ENCODE results near the gene PPM1L. TPM values are rescaled to one million over a fixed set of nuclear protein-coding genes. Genes with fewer than 3 reads are reported as not detected.

Gene PPM1L
- total and polyA plus RNA-seq, 7 experiments from 2014 or later = 0.48 to 19.1 (median 5.3) TPM

DNA sequence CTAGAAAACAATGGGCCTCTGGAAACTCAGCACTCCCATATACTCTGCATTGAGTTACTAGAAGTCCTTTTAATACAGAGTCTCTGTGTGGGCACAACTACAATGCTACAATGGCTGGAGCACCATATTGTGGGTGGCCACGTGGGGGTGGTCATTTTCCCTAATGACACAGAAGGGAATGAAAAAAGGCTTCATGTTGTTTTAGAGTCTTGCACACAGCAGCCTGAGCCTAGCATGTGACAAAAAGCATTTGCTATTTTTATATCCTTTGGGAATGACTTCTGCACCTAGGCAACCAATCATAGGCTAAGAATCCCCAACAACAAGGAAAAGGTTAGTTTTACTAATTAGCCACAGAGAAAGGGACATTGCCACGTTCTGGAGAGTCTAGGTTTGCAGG lies 120.6 kb downstream of the PPM1L start:
- no peaks in the 10 kb centered on the region for H3K4me1 Mint-ChIP-seq
- Histone ChIP-seq H3K27me3 (ENCODE audit: control insufficient read depth in 2 of 2, insufficient read depth in 2 of 2, low read length in 2 of 2) (no peaks in the 10 kb centered on the region), H3K27ac (ENCODE audit: low read depth, low read length) (no peak overlapping the region), H3K4me1 (ENCODE audit: control insufficient read depth in 2 of 2, insufficient read depth in 2 of 2, low read length in 2 of 2) (no peaks in the 10 kb centered on the region), H3K36me3 (ENCODE audit: control insufficient read depth in 2 of 3, insufficient read depth in 3 of 3, low read length in 3 of 3) (no peaks in the 10 kb centered on the region), H3K4me3 (ENCODE audit: low read length) (no peak overlapping the region), H3K9me3 (ENCODE audit: control insufficient read depth in 2 of 3, low read length in 3 of 3) (no peaks in the 10 kb centered on the region)
- no peak for ATAC-seq
- peaks cover 0 to 7% (median 3%) of the 10 kb centered on the region in 5 donors for H3K27me3 Mint-ChIP-seq
- ChIA-PET CTCF (no interaction called here), POLR2A (no interaction called here)
- H3K36me3 Mint-ChIP-seq = no peaks in the 10 kb centered on the region
- DNase-seq = no peak
- H3K9me3 Mint-ChIP-seq = peaks cover 0 to 13% (median 5%) of the 10 kb centered on the region in 11 donors
- H3K4me3 Mint-ChIP-seq = no peak overlapping the region
- intact Hi-C loops (cut with micrococcal nuclease) = no loop called here
- no peak overlapping the region for H3K27ac Mint-ChIP-seq

DNA sequence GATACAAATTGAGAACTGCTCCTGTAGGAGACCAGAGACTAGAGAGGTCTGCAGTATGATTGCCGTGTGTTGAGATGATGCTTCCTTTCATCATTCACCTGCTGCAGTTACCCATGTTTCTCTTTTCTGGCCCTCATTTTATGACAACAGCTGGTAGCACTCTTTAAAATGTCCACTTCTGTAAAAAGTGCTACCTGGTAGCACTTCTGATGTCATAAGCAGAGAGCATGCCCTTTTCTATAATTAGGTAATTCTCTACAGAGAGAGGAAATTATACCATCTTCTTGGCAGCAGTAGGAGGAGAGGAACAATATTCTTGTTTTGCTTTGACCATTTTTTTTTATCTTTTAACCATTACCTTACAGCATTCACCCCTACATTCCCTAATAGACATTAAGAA lies 123.8 kb downstream of the PPM1L start:
- CTCF ChIA-PET = no interaction called here
- DNase-seq = no peak
- Mint-ChIP-seq H3K9me3 (peaks cover 0 to 13% (median 5%) of the 10 kb centered on the region in 11 donors), H3K36me3 (no peaks in the 10 kb centered on the region), H3K4me3 (no peak overlapping the region), H3K27me3 (peaks cover 0 to 7% (median 3%) of the 10 kb centered on the region in 5 donors), H3K27ac (no peak overlapping the region), H3K4me1 (no peaks in the 10 kb centered on the region)
- POLR2A ChIA-PET = no interaction called here
- no peak for ATAC-seq
- Histone ChIP-seq H3K27me3 (ENCODE audit: control insufficient read depth in 2 of 2, insufficient read depth in 2 of 2, low read length in 2 of 2) (no peaks in the 10 kb centered on the region), H3K36me3 (ENCODE audit: control insufficient read depth in 2 of 3, insufficient read depth in 3 of 3, low read length in 3 of 3) (no peaks in the 10 kb centered on the region), H3K4me3 (ENCODE audit: low read length) (no peak overlapping the region), H3K4me1 (ENCODE audit: control insufficient read depth in 2 of 2, insufficient read depth in 2 of 2, low read length in 2 of 2) (no peaks in the 10 kb centered on the region), H3K9me3 (ENCODE audit: control insufficient read depth in 2 of 3, low read length in 3 of 3) (no peaks in the 10 kb centered on the region), H3K27ac (ENCODE audit: low read depth, low read length) (no peak overlapping the region)
- intact Hi-C loops (cut with micrococcal nuclease) = no loop called here

DNA sequence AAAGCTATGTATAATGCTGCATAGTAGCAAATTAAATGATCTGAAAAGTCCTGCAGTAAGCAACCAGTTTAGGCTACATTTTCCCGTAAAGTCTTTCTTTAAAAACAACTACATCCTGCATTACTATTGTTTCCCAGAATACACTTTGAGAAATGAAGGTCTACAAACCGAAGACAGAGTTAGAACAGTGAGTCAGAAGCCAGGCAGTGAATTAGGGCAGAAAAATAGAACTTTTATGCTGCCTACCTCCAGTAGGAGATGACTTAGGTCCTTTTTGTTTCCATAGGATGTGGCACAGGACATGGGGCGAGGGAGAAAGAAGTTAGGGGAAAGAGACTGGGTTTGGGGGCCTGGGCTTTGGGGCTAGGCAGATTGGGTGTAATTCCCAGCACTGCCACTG lies 127.3 kb downstream of the PPM1L start:
- intact Hi-C loops (cut with micrococcal nuclease) = no loop called here
- peaks cover 7 to 26% (median 10%) of the 10 kb centered on the region in 11 donors for H3K9me3 Mint-ChIP-seq
- ChIA-PET CTCF (no interaction called here), POLR2A (no interaction called here)
- no peak for DNase-seq
- Histone ChIP-seq H3K27ac (ENCODE audit: low read depth, low read length) (no peak overlapping the region), H3K27me3 (ENCODE audit: control insufficient read depth in 2 of 2, insufficient read depth in 2 of 2, low read length in 2 of 2) (no peaks in the 10 kb centered on the region), H3K9me3 (ENCODE audit: control insufficient read depth in 2 of 3, low read length in 3 of 3) (no peaks in the 10 kb centered on the region), H3K4me1 (ENCODE audit: control insufficient read depth in 2 of 2, insufficient read depth in 2 of 2, low read length in 2 of 2) (no peaks in the 10 kb centered on the region), H3K4me3 (ENCODE audit: low read length) (no peak overlapping the region), H3K36me3 (ENCODE audit: control insufficient read depth in 2 of 3, insufficient read depth in 3 of 3, low read length in 3 of 3) (no peaks in the 10 kb centered on the region)
- no peak overlapping the region for H3K4me3 Mint-ChIP-seq
- peaks cover 0 to 10% (median 5%) of the 10 kb centered on the region in 5 donors for H3K36me3 Mint-ChIP-seq
- no peak for ATAC-seq
- peaks cover 0 to 5% (median 3%) of the 10 kb centered on the region in 5 donors for H3K27me3 Mint-ChIP-seq
- H3K4me1 Mint-ChIP-seq = peaks cover 0 to 1% (median 0%) of the 10 kb centered on the region in 7 donors
- H3K27ac Mint-ChIP-seq = no peak overlapping the region

DNA sequence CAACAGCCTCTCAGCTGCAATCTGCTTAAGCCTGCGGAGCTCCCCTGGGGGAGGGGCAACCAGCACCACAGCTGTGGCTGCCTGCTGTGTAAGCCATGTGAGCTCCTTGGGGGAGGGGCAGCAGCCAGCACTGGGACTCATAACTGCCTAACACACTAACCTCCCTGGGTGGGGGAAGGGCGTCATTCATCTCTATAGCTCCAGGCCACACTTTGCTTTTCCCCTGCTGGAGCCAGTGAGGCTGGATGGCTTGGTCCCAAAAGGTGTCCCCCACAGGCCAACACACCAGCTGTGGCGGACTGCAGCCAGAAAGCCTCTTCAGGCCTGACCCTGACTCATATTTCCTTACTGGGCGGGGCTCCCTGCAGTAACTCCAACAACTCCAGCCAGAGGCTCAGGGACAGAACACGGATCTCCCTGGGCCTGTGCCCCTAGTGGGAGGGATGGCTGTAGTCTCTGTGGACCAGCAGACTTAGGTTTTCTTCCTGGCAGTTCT lies 129.8 kb downstream of the PPM1L start:
- Mint-ChIP-seq H3K9me3 (peaks cover 7 to 49% (median 17%) of the 10 kb centered on the region in 11 donors), H3K4me3 (no peak overlapping the region), H3K27ac (no peak overlapping the region), H3K36me3 (peaks cover 0 to 10% (median 5%) of the 10 kb centered on the region in 5 donors), H3K27me3 (peaks cover 0 to 5% (median 0%) of the 10 kb centered on the region in 5 donors), H3K4me1 (peaks cover 0 to 1% (median 0%) of the 10 kb centered on the region in 7 donors)
- ChIA-PET POLR2A (no interaction called here), CTCF (no interaction called here)
- H3K9me3 ChIP-seq (ENCODE audit: control insufficient read depth in 2 of 3, low read length in 3 of 3) = no peaks in the 10 kb centered on the region
- intact Hi-C loops (cut with micrococcal nuclease) = no loop called here
- H3K27me3 ChIP-seq (ENCODE audit: control insufficient read depth in 2 of 2, insufficient read depth in 2 of 2, low read length in 2 of 2) = no peaks in the 10 kb centered on the region
- H3K36me3 ChIP-seq (ENCODE audit: control insufficient read depth in 2 of 3, insufficient read depth in 3 of 3, low read length in 3 of 3) = no peaks in the 10 kb centered on the region
- no peak overlapping the region for H3K27ac ChIP-seq (ENCODE audit: low read depth, low read length)
- DNase-seq (no peak), ATAC-seq (no peak)
- no peaks in the 10 kb centered on the region for H3K4me1 ChIP-seq (ENCODE audit: control insufficient read depth in 2 of 2, insufficient read depth in 2 of 2, low read length in 2 of 2)
- H3K4me3 ChIP-seq (ENCODE audit: low read length) = no peak overlapping the region

DNA sequence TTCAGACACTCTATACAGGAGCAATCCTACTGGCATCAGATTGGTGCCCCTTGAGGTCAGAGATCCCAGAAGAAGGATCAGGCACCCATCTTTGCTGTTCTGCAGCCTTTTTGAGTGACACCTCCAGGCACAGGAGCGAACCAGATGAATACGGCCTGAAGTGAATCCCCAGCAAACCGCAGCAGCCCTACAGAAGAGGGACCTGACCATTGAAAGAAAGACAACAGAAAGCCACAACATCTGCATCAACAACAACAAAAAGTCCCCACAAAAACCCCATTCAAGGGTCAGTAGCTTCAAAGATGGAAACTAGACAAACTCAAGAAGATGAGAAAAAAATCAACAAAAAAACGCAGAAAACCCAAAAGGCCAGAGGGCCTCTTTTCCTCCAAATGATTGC lies 130.4 kb downstream of the PPM1L start:
- no peak for DNase-seq
- ChIA-PET CTCF (no interaction called here), POLR2A (no interaction called here)
- Histone ChIP-seq H3K36me3 (ENCODE audit: control insufficient read depth in 2 of 3, insufficient read depth in 3 of 3, low read length in 3 of 3) (no peaks in the 10 kb centered on the region), H3K4me1 (ENCODE audit: control insufficient read depth in 2 of 2, insufficient read depth in 2 of 2, low read length in 2 of 2) (no peaks in the 10 kb centered on the region), H3K27me3 (ENCODE audit: control insufficient read depth in 2 of 2, insufficient read depth in 2 of 2, low read length in 2 of 2) (no peaks in the 10 kb centered on the region), H3K27ac (ENCODE audit: low read depth, low read length) (no peak overlapping the region), H3K9me3 (ENCODE audit: control insufficient read depth in 2 of 3, low read length in 3 of 3) (no peaks in the 10 kb centered on the region), H3K4me3 (ENCODE audit: low read length) (no peak overlapping the region)
- Mint-ChIP-seq H3K27me3 (peaks cover 0 to 5% (median 0%) of the 10 kb centered on the region in 5 donors), H3K4me3 (no peak overlapping the region), H3K4me1 (peaks cover 0 to 1% (median 0%) of the 10 kb centered on the region in 7 donors), H3K36me3 (peaks cover 0 to 10% (median 5%) of the 10 kb centered on the region in 5 donors), H3K9me3 (peaks cover 7 to 54% (median 18%) of the 10 kb centered on the region in 11 donors), H3K27ac (no peak overlapping the region)
- intact Hi-C loops (cut with micrococcal nuclease) = no loop called here
- no peak for ATAC-seq

- no peaks in the 10 kb centered on the region for H3K4me1 ChIP-seq (ENCODE audit: control insufficient read depth in 2 of 2, insufficient read depth in 2 of 2, low read length in 2 of 2)
Measured at GRCh38 chr3:160893207-160893606, 137.2 kb downstream of the PPM1L start.

DNA sequence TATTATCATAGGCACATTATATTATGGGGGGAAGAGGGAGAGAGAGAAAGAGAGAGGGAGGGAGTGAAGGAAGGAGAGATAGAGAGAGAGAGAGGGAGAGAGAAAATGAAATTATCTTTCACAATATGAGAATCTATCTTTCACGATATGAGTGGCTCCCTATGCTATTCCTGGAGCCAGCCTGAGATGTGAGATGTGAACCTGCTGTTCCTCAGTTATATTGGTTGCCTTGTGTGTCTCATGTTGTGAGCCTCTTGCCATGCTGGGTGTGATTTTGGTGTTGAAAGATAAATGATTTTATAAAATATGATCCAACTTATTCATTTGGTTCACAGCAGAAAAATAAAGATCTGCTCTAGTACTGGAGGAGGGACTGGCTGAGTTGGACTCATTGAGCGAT lies 148.7 kb downstream of the PPM1L start:
- ChIA-PET POLR2A (no interaction called here), CTCF (no interaction called here)
- intact Hi-C loops (cut with micrococcal nuclease) = no loop called here

More at GRCh38 chr3:160893207-160893606, 137.2 kb downstream of the PPM1L start:
- Mint-ChIP-seq H3K4me3 (no peak overlapping the region), H3K4me1 (no peaks in the 10 kb centered on the region), H3K27me3 (no peaks in the 10 kb centered on the region), H3K36me3 (peaks cover 0 to 3% (median 0%) of the 10 kb centered on the region in 5 donors), H3K9me3 (peaks cover 0 to 33% (median 7%) of the 10 kb centered on the region in 11 donors), H3K27ac (no peak overlapping the region)
- CTCF ChIA-PET = no interaction called here
- no peak overlapping the region for H3K27ac ChIP-seq (ENCODE audit: low read depth, low read length)
- no peaks in the 10 kb centered on the region for H3K27me3 ChIP-seq (ENCODE audit: control insufficient read depth in 2 of 2, insufficient read depth in 2 of 2, low read length in 2 of 2)
- POLR2A ChIA-PET = no interaction called here
- H3K9me3 ChIP-seq (ENCODE audit: control insufficient read depth in 2 of 3, low read length in 3 of 3) = no peaks in the 10 kb centered on the region
- H3K36me3 ChIP-seq (ENCODE audit: control insufficient read depth in 2 of 3, insufficient read depth in 3 of 3, low read length in 3 of 3) = no peaks in the 10 kb centered on the region
- DNase-seq (no peak), ATAC-seq (no peak)
- no peak overlapping the region for H3K4me3 ChIP-seq (ENCODE audit: low read length)
- intact Hi-C loops (cut with micrococcal nuclease) = no loop called here

More for the DNA sequence above, 148.7 kb downstream of the PPM1L start:
- ATAC-seq = no peak
- no peaks in the 10 kb centered on the region for H3K4me1 Mint-ChIP-seq
- DNase-seq = no peak
- H3K36me3 Mint-ChIP-seq = peaks cover 0 to 4% (median 3%) of the 10 kb centered on the region in 5 donors
- peaks cover 0 to 14% (median 6%) of the 10 kb centered on the region in 5 donors for H3K27me3 Mint-ChIP-seq
- no peak overlapping the region for H3K27ac ChIP-seq (ENCODE audit: low read depth, low read length)
- no peaks in the 10 kb centered on the region for H3K27me3 ChIP-seq (ENCODE audit: control insufficient read depth in 2 of 2, insufficient read depth in 2 of 2, low read length in 2 of 2)
- no peaks in the 10 kb centered on the region for H3K4me1 ChIP-seq (ENCODE audit: control insufficient read depth in 2 of 2, insufficient read depth in 2 of 2, low read length in 2 of 2)
- H3K27ac Mint-ChIP-seq = no peak overlapping the region
- no peak overlapping the region for H3K4me3 Mint-ChIP-seq
- no peaks in the 10 kb centered on the region for H3K36me3 ChIP-seq (ENCODE audit: control insufficient read depth in 2 of 3, insufficient read depth in 3 of 3, low read length in 3 of 3)
- no peaks in the 10 kb centered on the region for H3K9me3 ChIP-seq (ENCODE audit: control insufficient read depth in 2 of 3, low read length in 3 of 3)
- H3K4me3 ChIP-seq (ENCODE audit: low read length) = no peak overlapping the region
- H3K9me3 Mint-ChIP-seq = peaks cover 0 to 13% (median 3%) of the 10 kb centered on the region in 11 donors
